ENCODE measurements around the gene HSPH1.
"Not testable (repeated sequence)": the region's sequence is repeated elsewhere in the genome, so short reads cannot be mapped to it uniquely, and the experiment has no call there.

The HSPH1 gene

GRCh38 chr13:31177813-31178495 is 16.2 kb upstream of the HSPH1 start:
- not testable (repeated sequence) for DNase-seq (ENCODE audit: low spot score)

- no peak for DNase-seq (ENCODE audit: low spot score)
Observed at GRCh38 chr13:31175847-31176532, 14.3 kb upstream of the HSPH1 start.

- DNase-seq (ENCODE audit: low spot score) = no peak
Observed at GRCh38 chr13:31174018-31174417, 12.3 kb upstream of the HSPH1 start.

- DNase-seq (ENCODE audit: low spot score) = no peak
Observed at GRCh38 chr13:31172535-31172934, 10.8 kb upstream of the HSPH1 start.

GRCh38 chr13:31172001-31172400 is 10.3 kb upstream of the HSPH1 start:
- no peak for DNase-seq (ENCODE audit: low spot score)

GRCh38 chr13:31168736-31169135 is 7.0 kb upstream of the HSPH1 start:
- no peak for DNase-seq (ENCODE audit: low spot score)

GRCh38 chr13:31168166-31168565 is 6.5 kb upstream of the HSPH1 start:
- DNase-seq (ENCODE audit: low spot score) = no peak

- DNase-seq (ENCODE audit: low spot score) = no peak
Observed at GRCh38 chr13:31167490-31167889, 5.8 kb upstream of the HSPH1 start.

- DNase-seq (ENCODE audit: low spot score) = no peak
Observed at GRCh38 chr13:31166591-31166990, 4.9 kb upstream of the HSPH1 start.

- peak; percentile 96 for DNase-seq (ENCODE audit: low spot score)
Observed at GRCh38 chr13:31162151-31163008, 676 bp upstream of the HSPH1 start.

- DNase-seq (ENCODE audit: low spot score) = peak; percentile 47
Observed at GRCh38 chr13:31160857-31161556, 697 bp downstream of the HSPH1 start.

- DNase-seq (ENCODE audit: low spot score) = no peak
Observed at GRCh38 chr13:31159306-31159705, 2.4 kb downstream of the HSPH1 start.

- DNase-seq (ENCODE audit: low spot score) = no peak
Observed at GRCh38 chr13:31154939-31155338, 6.8 kb downstream of the HSPH1 start.

- no peak for DNase-seq (ENCODE audit: low spot score)
Observed at GRCh38 chr13:31151837-31152236, 9.9 kb downstream of the HSPH1 start.

- DNase-seq (ENCODE audit: low spot score) = no peak
Observed at GRCh38 chr13:31150315-31150985, 11.3 kb downstream of the HSPH1 start.

- no peak for DNase-seq (ENCODE audit: low spot score)
Observed at GRCh38 chr13:31149604-31150003, 12.1 kb downstream of the HSPH1 start.

GRCh38 chr13:31145417-31145816 is 16.3 kb downstream of the HSPH1 start:
- DNase-seq (ENCODE audit: low spot score) = no peak

GRCh38 chr13:31138515-31138914 is 23.2 kb downstream of the HSPH1 start:
- DNase-seq (ENCODE audit: low spot score) = no peak

- DNase-seq (ENCODE audit: low spot score) = no peak
Observed at GRCh38 chr13:31136724-31137123, 25.0 kb downstream of the HSPH1 start.

GRCh38 chr13:31134039-31134711 is 27.5 kb downstream of the HSPH1 start:
- DNase-seq (ENCODE audit: low spot score) = no peak

- DNase-seq (ENCODE audit: low spot score) = no peak
Observed at GRCh38 chr13:31133621-31134020, 28.1 kb downstream of the HSPH1 start.

Data from CD4-positive, alpha-beta T cell treated with Interleukin-6 at 100 ng/mL for 8 hours (primary cell).